HG03354 (cell line): ENCODE data around the gene IGF1R.

ENCODE experiments used
- ATAC-seq: cut with Tn5 transposase; IDR thresholded peaks from one replicate; pipeline ENCODE4 v1.9.1; 2021; ENCODE audit warnings: mild to moderate bottlenecking; ENCODE audit not compliant: unreplicated experiment, poor library complexity, severe bottlenecking

Gene IGF1R

GRCh38 chr15:98785807-98786621 lies 137.7 kb downstream of the IGF1R start:
- ATAC-seq = peak; percentile 91

GRCh38 chr15:98786717-98787116 lies 138.4 kb downstream of the IGF1R start:
- ATAC-seq = no peak

- ATAC-seq = no peak
Measured at GRCh38 chr15:98787194-98787593, 138.9 kb downstream of the IGF1R start.

GRCh38 chr15:98787936-98788757 lies 139.8 kb downstream of the IGF1R start:
- no peak for ATAC-seq

- no peak for ATAC-seq
Measured at GRCh38 chr15:98789020-98789419, 140.7 kb downstream of the IGF1R start.

GRCh38 chr15:98790270-98790669 lies 141.9 kb downstream of the IGF1R start:
- ATAC-seq = no peak

- ATAC-seq = no peak
Measured at GRCh38 chr15:98791046-98791701, 142.8 kb downstream of the IGF1R start.

- no peak for ATAC-seq
Measured at GRCh38 chr15:98792117-98792516, 143.8 kb downstream of the IGF1R start.

- no peak for ATAC-seq
Measured at GRCh38 chr15:98794211-98794610, 145.9 kb downstream of the IGF1R start.

- no peak for ATAC-seq
Measured at GRCh38 chr15:98794748-98795147, 146.4 kb downstream of the IGF1R start.

GRCh38 chr15:98795980-98796379 lies 147.6 kb downstream of the IGF1R start:
- ATAC-seq = no peak

- ATAC-seq = no peak
Measured at GRCh38 chr15:98796685-98797357, 148.5 kb downstream of the IGF1R start.

- no peak for ATAC-seq
Measured at GRCh38 chr15:98798375-98798893, 150.1 kb downstream of the IGF1R start.

- no peak for ATAC-seq
Measured at GRCh38 chr15:98799461-98800390, 151.4 kb downstream of the IGF1R start.

GRCh38 chr15:98800437-98801233 lies 152.3 kb downstream of the IGF1R start:
- no peak for ATAC-seq

- no peak for ATAC-seq
Measured at GRCh38 chr15:98801234-98801561, 152.9 kb downstream of the IGF1R start.

GRCh38 chr15:98802187-98802586 lies 153.8 kb downstream of the IGF1R start:
- ATAC-seq = no peak
